ENCODE measurements around the gene CAPN10.
"Not testable (repeated sequence)": the region's sequence is repeated elsewhere in the genome, so short reads cannot be mapped to it uniquely, and the experiment has no call there.

CAPN10 gene

GRCh38 chr2:240560480-240561324 lies 25.8 kb upstream of the CAPN10 start:
- no CpG with 5 or more reads among the region's 101 CpGs for WGBS (ENCODE audit: extremely low coverage, insufficient coverage, low lambda C conversion rate)
- H3K4ac ChIP-seq (ENCODE audit: low read depth, low read length) = peak overlapping the region; percentile 76
- peak overlapping the region; percentile 99 for H3K56ac ChIP-seq (ENCODE audit: low read length)
- no peak overlapping the region for H2BK5ac ChIP-seq (ENCODE audit: low read length)
- peaks cover 5% of the 10 kb centered on the region for H3K4me1 ChIP-seq (ENCODE audit: control insufficient read depth, low read depth, low read length)
- no peak overlapping the region for H4K5ac ChIP-seq (ENCODE audit: low read length)
- H3K23ac ChIP-seq (ENCODE audit: low read length) = peak overlapping the region; percentile 45
- H3K4me2 ChIP-seq (ENCODE audit: low read length) = peak overlapping the region; percentile 86
- H2AK5ac ChIP-seq (ENCODE audit: low read length) = no peak overlapping the region
- no peak overlapping the region for H2BK15ac ChIP-seq (replicated peaks; ENCODE audit: low read depth)
- H3K4me3 ChIP-seq (ENCODE audit: low read length) = peak overlapping the region; percentile 59
- H4K8ac ChIP-seq (ENCODE audit: low read depth, low read length) = peak overlapping the region; percentile 87
- no peaks in the 10 kb centered on the region for H3K27me3 ChIP-seq (ENCODE audit: insufficient read depth, low read length, poor library complexity)
- peaks cover 3% of the 10 kb centered on the region for H3K79me1 ChIP-seq (ENCODE audit: low read length)
- peak; percentile 99 for DNase-seq
- no peaks in the 10 kb centered on the region for H3K36me3 ChIP-seq (ENCODE audit: control insufficient read depth, insufficient read depth, low read length)
- H2BK120ac ChIP-seq (ENCODE audit: low read depth, low read length) = peak overlapping the region; percentile 37
- H3K18ac ChIP-seq (ENCODE audit: low read length) = peak overlapping the region; percentile 97
- peak overlapping the region; percentile 93 for H3K27ac ChIP-seq (ENCODE audit: low read depth, low read length)
- H3K79me2 ChIP-seq (ENCODE audit: control insufficient read depth, insufficient read depth, low read length) = no peaks in the 10 kb centered on the region
- H3K9ac ChIP-seq (ENCODE audit: low read length) = peak overlapping the region; percentile 92

GRCh38 chr2:240561325-240561971 lies 25.1 kb upstream of the CAPN10 start:
- Histone ChIP-seq H3K18ac (ENCODE audit: low read length) (no peak overlapping the region), H2AK5ac (ENCODE audit: low read length) (no peak overlapping the region), H4K8ac (ENCODE audit: low read depth, low read length) (no peak overlapping the region), H3K4me3 (ENCODE audit: low read length) (peak overlapping the region; percentile 45), H3K4me1 (ENCODE audit: control insufficient read depth, low read depth, low read length) (peaks cover 5% of the 10 kb centered on the region), H3K4me2 (ENCODE audit: low read length) (peak overlapping the region; percentile 49), H3K9ac (ENCODE audit: low read length) (peak overlapping the region; percentile 81), H3K27me3 (ENCODE audit: insufficient read depth, low read length, poor library complexity) (no peaks in the 10 kb centered on the region), H2BK15ac (replicated peaks; ENCODE audit: low read depth) (no peak overlapping the region), H3K56ac (ENCODE audit: low read length) (peak overlapping the region; percentile 89), H2BK120ac (ENCODE audit: low read depth, low read length) (no peak overlapping the region), H3K4ac (ENCODE audit: low read depth, low read length) (no peak overlapping the region), H3K36me3 (ENCODE audit: control insufficient read depth, insufficient read depth, low read length) (no peaks in the 10 kb centered on the region), H2BK5ac (ENCODE audit: low read length) (no peak overlapping the region), H4K5ac (ENCODE audit: low read length) (no peak overlapping the region), H3K27ac (ENCODE audit: low read depth, low read length) (no peak overlapping the region), H3K23ac (ENCODE audit: low read length) (no peak overlapping the region), H3K79me1 (ENCODE audit: low read length) (peaks cover 3% of the 10 kb centered on the region), H3K79me2 (ENCODE audit: control insufficient read depth, insufficient read depth, low read length) (no peaks in the 10 kb centered on the region)
- WGBS (ENCODE audit: extremely low coverage, insufficient coverage, low lambda C conversion rate) = no CpG with 5 or more reads among the region's 14 CpGs
- no peak for DNase-seq

- H2BK5ac ChIP-seq (ENCODE audit: low read length); H3K79me1 ChIP-seq (ENCODE audit: low read length); H3K56ac ChIP-seq (ENCODE audit: low read length); H3K79me2 ChIP-seq (ENCODE audit: control insufficient read depth, insufficient read depth, low read length); H3K27me3 ChIP-seq (ENCODE audit: insufficient read depth, low read length, poor library complexity); H3K27ac ChIP-seq (ENCODE audit: low read depth, low read length); H3K23ac ChIP-seq (ENCODE audit: low read length); H4K8ac ChIP-seq (ENCODE audit: low read depth, low read length); H3K4me2 ChIP-seq (ENCODE audit: low read length); H4K5ac ChIP-seq (ENCODE audit: low read length); H3K36me3 ChIP-seq (ENCODE audit: control insufficient read depth, insufficient read depth, low read length); DNase-seq; H2AK5ac ChIP-seq (ENCODE audit: low read length); H3K9ac ChIP-seq (ENCODE audit: low read length); H2BK15ac ChIP-seq (replicated peaks; ENCODE audit: low read depth); H3K4me3 ChIP-seq (ENCODE audit: low read length); H3K18ac ChIP-seq (ENCODE audit: low read length); H3K4me1 ChIP-seq (ENCODE audit: control insufficient read depth, low read depth, low read length); H3K4ac ChIP-seq (ENCODE audit: low read depth, low read length); H2BK120ac ChIP-seq (ENCODE audit: low read depth, low read length): not testable (repeated sequence)
- no CpG with 5 or more reads among the region's 17 CpGs for WGBS (ENCODE audit: extremely low coverage, insufficient coverage, low lambda C conversion rate)
Measured at GRCh38 chr2:240563231-240563630, 23.3 kb upstream of the CAPN10 start.

GRCh38 chr2:240563951-240564560 lies 22.5 kb upstream of the CAPN10 start:
- no peaks in the 10 kb centered on the region for H3K27me3 ChIP-seq (ENCODE audit: insufficient read depth, low read length, poor library complexity)
- H3K79me2 ChIP-seq (ENCODE audit: control insufficient read depth, insufficient read depth, low read length) = no peaks in the 10 kb centered on the region
- no peak overlapping the region for H3K23ac ChIP-seq (ENCODE audit: low read length)
- no CpG with 5 or more reads among the region's 12 CpGs for WGBS (ENCODE audit: extremely low coverage, insufficient coverage, low lambda C conversion rate)
- no peak overlapping the region for H3K56ac ChIP-seq (ENCODE audit: low read length)
- no peak overlapping the region for H3K4me2 ChIP-seq (ENCODE audit: low read length)
- H3K9ac ChIP-seq (ENCODE audit: low read length) = no peak overlapping the region
- H3K18ac ChIP-seq (ENCODE audit: low read length) = no peak overlapping the region
- H2AK5ac ChIP-seq (ENCODE audit: low read length) = no peak overlapping the region
- no peak overlapping the region for H4K8ac ChIP-seq (ENCODE audit: low read depth, low read length)
- no peak for DNase-seq
- H2BK15ac ChIP-seq (replicated peaks; ENCODE audit: low read depth) = no peak overlapping the region
- H3K36me3 ChIP-seq (ENCODE audit: control insufficient read depth, insufficient read depth, low read length) = no peaks in the 10 kb centered on the region
- H3K4me3 ChIP-seq (ENCODE audit: low read length) = no peak overlapping the region
- no peak overlapping the region for H3K27ac ChIP-seq (ENCODE audit: low read depth, low read length)
- H3K79me1 ChIP-seq (ENCODE audit: low read length) = peaks cover 3% of the 10 kb centered on the region
- no peak overlapping the region for H2BK5ac ChIP-seq (ENCODE audit: low read length)
- H4K5ac ChIP-seq (ENCODE audit: low read length) = no peak overlapping the region
- peaks cover 5% of the 10 kb centered on the region for H3K4me1 ChIP-seq (ENCODE audit: control insufficient read depth, low read depth, low read length)
- H2BK120ac ChIP-seq (ENCODE audit: low read depth, low read length) = no peak overlapping the region
- H3K4ac ChIP-seq (ENCODE audit: low read depth, low read length) = no peak overlapping the region

GRCh38 chr2:240564561-240565332 lies 21.8 kb upstream of the CAPN10 start:
- Histone ChIP-seq H3K27me3 (ENCODE audit: insufficient read depth, low read length, poor library complexity) (no peaks in the 10 kb centered on the region), H2BK120ac (ENCODE audit: low read depth, low read length) (no peak overlapping the region), H3K9ac (ENCODE audit: low read length) (no peak overlapping the region), H3K27ac (ENCODE audit: low read depth, low read length) (no peak overlapping the region), H3K79me2 (ENCODE audit: control insufficient read depth, insufficient read depth, low read length) (no peaks in the 10 kb centered on the region), H3K23ac (ENCODE audit: low read length) (no peak overlapping the region), H2BK5ac (ENCODE audit: low read length) (no peak overlapping the region), H3K4ac (ENCODE audit: low read depth, low read length) (no peak overlapping the region), H3K56ac (ENCODE audit: low read length) (no peak overlapping the region), H3K36me3 (ENCODE audit: control insufficient read depth, insufficient read depth, low read length) (no peaks in the 10 kb centered on the region), H3K4me3 (ENCODE audit: low read length) (no peak overlapping the region), H3K4me2 (ENCODE audit: low read length) (no peak overlapping the region), H3K4me1 (ENCODE audit: control insufficient read depth, low read depth, low read length) (peaks cover under 1% of the 10 kb centered on the region), H4K8ac (ENCODE audit: low read depth, low read length) (no peak overlapping the region), H2BK15ac (replicated peaks; ENCODE audit: low read depth) (no peak overlapping the region), H3K18ac (ENCODE audit: low read length) (no peak overlapping the region), H2AK5ac (ENCODE audit: low read length) (no peak overlapping the region), H3K79me1 (ENCODE audit: low read length) (no peaks in the 10 kb centered on the region), H4K5ac (ENCODE audit: low read length) (no peak overlapping the region)
- DNase-seq = no peak
- WGBS (ENCODE audit: extremely low coverage, insufficient coverage, low lambda C conversion rate) = no CpG with 5 or more reads among the region's 10 CpGs
